HG02588 (cell line): ENCODE measurements around the gene GJD2.

Source experiments
- ATAC-seq: cut with Tn5 transposase; IDR thresholded peaks from one replicate; pipeline ENCODE4 v1.9.1; 2021; ENCODE audit warnings: mild to moderate bottlenecking, moderate library complexity; ENCODE audit not compliant: unreplicated experiment

The GJD2 gene

GRCh38 chr15:34754674-34755418, at the start of gene GJD2:
TSS of gene GJD2 (minus strand) at chr15:34754998. CDS start at chr15:34754488, 510 bp downstream.
- ATAC-seq, result no peak

GRCh38 chr15:34804113-34804512, 49.3 kb upstream of the GJD2 start:
- ATAC-seq, result no peak

- ATAC-seq, result no peak
These were observed 48.3 kb upstream of the GJD2 start for GRCh38 chr15:34802803-34803750.

- no peak for ATAC-seq
These were observed 47.6 kb upstream of the GJD2 start for GRCh38 chr15:34802371-34802770.

GRCh38 chr15:34799149-34800101, 44.6 kb upstream of the GJD2 start:
- no peak for ATAC-seq

- no peak for ATAC-seq
These were observed 42.1 kb upstream of the GJD2 start for GRCh38 chr15:34796847-34797435.

- ATAC-seq, result no peak
These were observed 40.7 kb upstream of the GJD2 start, which contains the start of gene ACTC1 for GRCh38 chr15:34795267-34796081. TSS of gene ACTC1 (minus strand) at chr15:34795549. CDS start at chr15:34794808, 741 bp downstream.

- ATAC-seq, result no peak
These were observed 39.9 kb upstream of the GJD2 start for GRCh38 chr15:34794590-34795206.

- no peak for ATAC-seq
These were observed 39.1 kb upstream of the GJD2 start for GRCh38 chr15:34793901-34794300.

- ATAC-seq, result no peak
These were observed 38.3 kb upstream of the GJD2 start for GRCh38 chr15:34793071-34793470.

GRCh38 chr15:34791701-34792100, 36.9 kb upstream of the GJD2 start:
- ATAC-seq, result no peak

GRCh38 chr15:34790121-34790520, 35.3 kb upstream of the GJD2 start:
- no peak for ATAC-seq

GRCh38 chr15:34789326-34789725, 34.5 kb upstream of the GJD2 start:
- ATAC-seq, result no peak

GRCh38 chr15:34786206-34786605, 31.4 kb upstream of the GJD2 start:
- ATAC-seq, result no peak

GRCh38 chr15:34783991-34784390, 29.2 kb upstream of the GJD2 start:
- ATAC-seq, result no peak

GRCh38 chr15:34783431-34783830, 28.6 kb upstream of the GJD2 start:
- no peak for ATAC-seq

GRCh38 chr15:34782901-34783300, 28.1 kb upstream of the GJD2 start:
- ATAC-seq, result no peak

GRCh38 chr15:34780725-34781124, 25.9 kb upstream of the GJD2 start:
- ATAC-seq, result no peak

GRCh38 chr15:34776606-34777105, 21.9 kb upstream of the GJD2 start:
- ATAC-seq, result no peak
